Stimulated activated CD4-positive, alpha-beta T cell treated with anti-CD3 and anti-CD28 coated beads, Interleukin-1b, Interleukin-23, amount 100 ng/mL, for 1 hour (primary cell): ENCODE data around the gene TBC1D5.
"Not testable (repeated sequence)": the region's sequence is repeated elsewhere in the genome, so short reads cannot be mapped to it uniquely, and the experiment has no call there.

ENCODE experiments used
- DNase-seq, 2 donors: peaks; one replicate each; pipeline ENCODE4 v3.0.0-alpha.2; 2020; ENCODE audit warnings: low read depth in 2 of 2

Gene TBC1D5, protein sequence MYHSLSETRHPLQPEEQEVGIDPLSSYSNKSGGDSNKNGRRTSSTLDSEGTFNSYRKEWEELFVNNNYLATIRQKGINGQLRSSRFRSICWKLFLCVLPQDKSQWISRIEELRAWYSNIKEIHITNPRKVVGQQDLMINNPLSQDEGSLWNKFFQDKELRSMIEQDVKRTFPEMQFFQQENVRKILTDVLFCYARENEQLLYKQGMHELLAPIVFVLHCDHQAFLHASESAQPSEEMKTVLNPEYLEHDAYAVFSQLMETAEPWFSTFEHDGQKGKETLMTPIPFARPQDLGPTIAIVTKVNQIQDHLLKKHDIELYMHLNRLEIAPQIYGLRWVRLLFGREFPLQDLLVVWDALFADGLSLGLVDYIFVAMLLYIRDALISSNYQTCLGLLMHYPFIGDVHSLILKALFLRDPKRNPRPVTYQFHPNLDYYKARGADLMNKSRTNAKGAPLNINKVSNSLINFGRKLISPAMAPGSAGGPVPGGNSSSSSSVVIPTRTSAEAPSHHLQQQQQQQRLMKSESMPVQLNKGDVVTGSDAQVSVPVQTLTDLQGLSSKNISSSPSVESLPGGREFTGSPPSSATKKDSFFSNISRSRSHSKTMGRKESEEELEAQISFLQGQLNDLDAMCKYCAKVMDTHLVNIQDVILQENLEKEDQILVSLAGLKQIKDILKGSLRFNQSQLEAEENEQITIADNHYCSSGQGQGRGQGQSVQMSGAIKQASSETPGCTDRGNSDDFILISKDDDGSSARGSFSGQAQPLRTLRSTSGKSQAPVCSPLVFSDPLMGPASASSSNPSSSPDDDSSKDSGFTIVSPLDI

DNA sequence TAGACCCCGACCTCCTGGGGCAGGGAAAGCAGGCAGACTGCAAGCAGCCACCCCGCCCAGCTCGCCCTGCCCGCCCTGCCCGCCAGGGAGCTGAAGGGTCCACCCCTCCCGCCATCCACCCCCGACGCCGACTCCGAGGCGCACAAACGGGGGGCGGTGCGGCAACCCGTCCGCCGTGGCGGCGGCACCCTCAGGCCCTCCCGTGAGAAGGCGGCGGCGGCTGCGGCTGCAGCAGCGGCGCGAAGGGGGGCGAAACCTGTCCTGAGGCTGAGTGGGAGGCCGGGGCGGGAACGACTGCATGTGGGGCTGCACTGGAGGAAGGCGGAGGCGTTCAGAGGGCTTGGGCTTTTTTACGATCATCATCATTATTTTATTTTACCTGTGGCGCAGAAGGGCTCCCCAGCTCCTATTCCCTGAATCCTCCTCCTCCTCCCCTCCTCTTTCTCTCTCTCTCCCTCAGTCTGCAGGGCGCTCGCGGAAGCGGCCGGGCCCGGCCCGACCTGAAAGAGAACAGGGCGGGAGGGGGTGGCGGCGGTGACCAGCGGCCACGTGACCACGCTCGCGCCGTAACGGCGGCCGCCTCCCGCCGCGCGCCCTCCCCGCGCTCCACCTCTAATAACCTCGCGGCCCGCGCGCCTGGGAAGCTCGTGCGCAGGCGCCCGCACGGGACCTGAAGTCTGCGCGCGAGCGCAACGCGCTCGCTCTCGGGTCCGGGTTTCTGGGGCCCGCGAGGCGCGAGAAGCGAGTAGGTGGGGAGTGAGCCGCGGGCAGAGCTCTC is at the start of gene TBC1D5:
Gene TBC1D5, minus strand, starts transcription at position 530 of the 778 bp plus-strand sequence. CDS start 234,061 bp downstream, outside the sequence.
- peak; percentile 67 to 74 for DNase-seq

DNA sequence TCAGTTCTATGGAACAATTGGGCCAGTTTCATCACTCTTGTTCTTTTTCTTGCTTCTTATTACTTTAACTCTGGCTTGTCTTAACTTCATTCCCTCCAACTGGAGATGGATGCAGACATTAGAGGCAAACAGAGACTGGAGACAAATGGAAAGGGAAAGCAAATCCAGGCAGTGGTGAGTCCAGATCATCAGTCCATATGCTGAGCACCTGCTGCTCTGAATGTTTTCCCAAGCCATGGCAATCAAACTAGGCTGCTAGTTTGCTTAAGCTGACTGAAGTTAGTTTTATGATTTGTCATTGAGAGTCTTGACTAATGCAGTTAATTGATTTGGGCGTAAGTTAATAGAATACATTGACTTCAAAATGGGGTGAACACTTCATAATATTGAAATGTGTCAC is 41.0 kb upstream of the TBC1D5 start:
- no peak for DNase-seq

DNA sequence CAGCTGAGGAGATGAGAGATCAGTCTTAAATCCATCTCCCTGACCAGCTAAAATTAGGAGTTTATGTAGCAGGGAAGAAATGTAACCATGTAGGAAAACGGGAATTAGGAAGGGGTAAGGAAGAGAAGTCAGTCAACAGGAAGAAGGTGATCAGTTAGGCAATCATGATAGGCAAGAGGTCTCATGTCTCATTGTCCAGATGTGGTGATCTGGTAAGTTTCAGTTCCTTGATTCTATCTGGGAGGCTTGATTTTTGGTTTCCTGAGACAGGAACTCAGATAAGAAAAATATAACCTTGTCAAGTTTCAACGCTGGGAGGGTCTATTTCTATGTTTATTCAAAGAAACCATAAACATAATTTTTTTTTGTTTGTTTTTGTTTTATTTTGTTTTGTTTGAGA is 40.3 kb upstream of the TBC1D5 start:
- DNase-seq: no peak

DNA sequence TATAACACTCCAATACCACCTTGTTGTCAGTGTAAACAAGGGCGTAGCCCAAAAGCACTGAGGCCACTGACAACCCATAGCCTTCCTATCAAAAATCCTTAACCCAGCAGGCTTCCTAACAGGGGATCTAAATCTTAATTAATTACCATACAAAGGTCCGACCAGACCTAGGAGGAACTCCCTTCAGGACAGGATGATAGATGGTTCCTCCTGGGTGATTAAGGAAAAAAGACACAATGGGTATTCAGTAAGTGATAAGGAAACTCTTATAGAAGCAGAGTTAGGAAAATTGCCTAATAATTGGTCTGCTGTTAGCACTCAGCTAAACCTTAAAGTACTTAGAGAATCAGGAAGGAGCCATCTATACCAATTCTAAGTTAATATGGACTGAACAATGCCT is 37.9 kb upstream of the TBC1D5 start:
- not testable (repeated sequence) for DNase-seq

DNA sequence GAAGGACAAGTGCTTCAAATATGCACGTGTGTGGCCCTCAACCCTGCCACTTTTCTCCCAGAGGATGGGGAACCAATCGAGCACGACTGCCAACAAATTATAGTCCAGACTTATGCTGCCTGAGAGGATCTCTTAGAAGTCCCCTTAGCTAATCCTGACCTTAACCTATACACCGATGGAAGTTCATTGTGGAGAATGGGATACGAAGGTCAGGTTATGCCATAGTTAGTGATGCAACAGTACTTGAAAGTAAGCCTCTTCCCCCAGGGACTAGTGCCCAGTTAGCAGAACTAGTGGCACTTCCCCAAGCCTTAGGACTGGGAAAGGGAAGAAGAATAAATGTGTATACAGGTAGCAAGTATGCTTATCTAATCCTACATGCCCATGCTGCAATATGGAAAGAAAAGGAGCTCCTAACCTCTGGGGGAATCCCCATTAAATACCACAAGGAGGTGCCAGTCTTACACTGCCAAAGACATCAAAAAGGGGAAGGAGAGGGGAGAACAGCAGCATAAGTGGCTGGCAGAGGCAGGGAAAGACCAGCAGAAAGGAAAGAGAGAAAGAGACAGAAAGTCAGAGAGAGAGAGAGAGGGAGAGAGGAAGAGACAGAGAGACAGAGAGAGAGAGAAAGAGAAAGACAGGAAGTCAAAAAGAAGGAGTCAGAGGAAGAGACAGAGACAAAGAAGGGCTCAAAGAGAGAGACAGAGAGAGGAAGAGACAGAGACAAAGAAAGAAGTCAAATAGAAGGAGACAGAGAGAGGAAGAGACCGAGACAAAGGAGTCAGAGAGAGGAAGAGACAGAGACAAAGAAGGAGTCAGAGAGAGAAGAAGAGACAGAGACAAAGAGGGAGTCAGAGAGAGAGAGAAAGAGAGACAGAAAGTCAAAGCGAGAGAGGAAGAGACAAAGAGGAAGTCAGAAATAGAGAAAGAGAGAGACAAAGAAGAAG is 37.1 kb upstream of the TBC1D5 start:
- not testable (repeated sequence) for DNase-seq

DNA sequence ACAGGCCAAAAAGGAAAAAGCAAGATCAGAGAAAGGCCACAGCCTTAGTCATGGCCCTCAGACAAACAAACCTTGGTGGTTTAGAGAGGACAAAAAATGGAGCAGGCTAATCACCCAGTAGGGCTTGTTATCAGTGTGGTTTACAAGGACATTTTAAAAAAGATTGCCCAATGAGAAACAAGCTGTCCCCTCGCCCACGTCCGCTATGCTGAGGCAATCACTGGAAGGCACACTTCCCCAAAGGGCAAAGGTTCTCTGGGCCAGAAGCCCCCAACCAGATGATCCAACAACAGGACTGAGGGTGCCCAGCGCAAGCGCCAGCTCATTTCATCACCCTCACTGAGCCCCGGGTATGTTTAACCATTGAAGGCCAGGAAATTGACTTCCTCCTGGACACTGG is 34.9 kb upstream of the TBC1D5 start:
- DNase-seq: not testable (repeated sequence)

DNA sequence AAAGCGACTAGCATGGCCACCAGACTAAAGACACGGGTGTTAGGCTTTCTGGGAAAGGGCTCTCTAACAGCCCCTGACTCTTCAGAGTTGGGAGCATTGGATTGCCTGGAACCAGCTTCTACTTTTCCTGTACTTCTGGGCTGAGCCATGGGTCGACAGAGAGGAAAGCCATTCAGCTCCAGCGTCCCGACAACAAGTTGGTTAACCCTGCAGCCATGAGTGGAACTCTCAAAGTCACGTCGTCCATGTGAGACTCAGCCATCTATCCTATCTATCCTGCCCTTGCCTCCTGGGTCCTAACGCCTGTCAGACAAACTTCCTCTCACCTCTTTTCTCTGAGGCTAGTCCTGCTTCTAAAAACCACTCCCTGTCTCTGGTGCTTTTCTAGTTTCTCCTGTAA is 32.6 kb upstream of the TBC1D5 start:
- DNase-seq: no peak

DNA sequence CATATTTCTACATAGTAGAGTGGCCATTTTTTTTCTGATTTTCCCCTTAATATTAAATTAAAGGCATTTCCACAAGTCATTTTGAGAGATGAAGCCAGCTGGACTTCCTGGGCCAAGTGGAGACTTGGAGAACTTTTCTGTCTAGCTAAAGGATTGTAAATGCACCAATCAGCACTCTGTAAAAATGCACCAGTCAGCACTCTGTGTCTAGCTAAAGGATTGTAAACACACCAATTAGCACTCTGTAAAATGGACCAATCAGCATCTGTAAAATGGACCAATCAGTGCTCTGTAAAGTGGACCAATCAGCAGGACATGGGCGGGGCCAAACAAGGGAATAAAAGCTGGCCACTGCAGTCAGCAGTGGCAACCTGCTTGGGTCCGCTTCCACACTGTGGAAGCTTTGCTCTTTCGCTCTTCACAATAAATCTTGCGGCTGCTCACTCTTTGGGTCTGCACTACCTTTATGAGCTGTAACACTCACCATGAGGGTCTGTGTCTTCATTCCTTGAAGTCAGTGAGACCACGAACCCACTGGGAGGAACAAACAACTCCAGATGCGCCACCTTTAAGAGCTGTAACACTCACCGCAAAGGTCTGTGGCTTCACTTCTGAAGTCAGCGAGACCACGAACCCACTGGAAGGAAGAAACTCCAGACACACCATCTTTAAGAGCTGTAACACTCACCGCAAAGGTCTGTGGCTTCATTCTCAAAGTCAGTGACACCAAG is 31.9 kb upstream of the TBC1D5 start:
- DNase-seq: not testable (repeated sequence)

DNA sequence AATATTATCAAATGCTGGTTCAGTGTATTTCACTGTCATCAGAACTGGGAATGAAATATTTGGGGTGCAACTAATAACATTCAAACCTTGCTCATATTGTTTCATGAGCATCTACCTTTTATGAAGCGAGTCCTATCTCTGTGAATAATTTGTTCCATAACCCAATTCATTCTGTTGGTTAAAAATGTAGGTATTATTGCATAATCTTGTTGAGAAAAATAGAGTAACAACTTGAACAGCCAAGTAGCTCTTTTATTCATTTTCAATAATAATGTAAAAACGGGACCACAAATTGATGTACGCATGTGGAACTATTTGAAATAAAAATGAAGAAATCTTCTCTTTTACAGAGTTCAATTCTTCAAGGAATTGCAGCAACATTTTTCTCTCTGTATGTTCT is 30.1 kb upstream of the TBC1D5 start:
- no peak for DNase-seq

DNA sequence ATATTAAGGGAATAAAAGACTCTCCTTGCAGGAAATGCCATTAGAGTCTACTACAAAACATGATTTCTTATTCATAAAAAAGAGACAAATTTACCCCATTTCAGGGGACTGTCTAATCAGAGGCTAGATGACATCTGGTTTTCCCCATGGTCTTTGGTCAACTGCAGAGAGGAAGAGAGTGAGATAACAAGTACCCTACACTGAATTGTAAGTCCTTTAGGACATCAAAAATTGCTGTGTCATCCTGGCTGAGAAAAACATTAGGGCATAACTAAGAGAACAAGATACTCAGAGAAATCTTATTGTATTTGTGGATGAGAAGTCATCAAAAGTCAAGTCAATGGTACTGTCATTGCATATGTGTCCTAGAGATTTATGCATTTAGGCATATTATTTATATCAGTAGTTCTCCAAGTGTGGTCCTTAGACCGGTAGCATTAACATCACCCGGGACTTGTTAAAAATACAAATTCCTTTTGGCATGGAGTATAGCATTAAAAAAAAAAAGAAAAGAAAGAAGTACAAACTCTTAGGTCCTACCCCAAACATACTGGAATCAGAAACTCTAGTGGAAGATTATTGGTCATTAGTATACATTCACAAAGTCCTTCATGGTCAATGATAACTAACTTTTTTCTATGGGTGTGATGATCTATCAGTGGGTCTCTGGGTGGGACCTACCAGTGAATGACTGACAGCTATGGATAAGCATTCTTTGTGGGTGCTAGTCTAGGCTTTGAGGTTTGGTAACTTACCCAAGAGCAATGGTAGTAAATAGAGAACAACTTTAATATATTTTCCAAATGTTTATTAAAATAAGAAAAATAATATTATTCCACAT is 29.0 kb upstream of the TBC1D5 start:
- DNase-seq: no peak

DNA sequence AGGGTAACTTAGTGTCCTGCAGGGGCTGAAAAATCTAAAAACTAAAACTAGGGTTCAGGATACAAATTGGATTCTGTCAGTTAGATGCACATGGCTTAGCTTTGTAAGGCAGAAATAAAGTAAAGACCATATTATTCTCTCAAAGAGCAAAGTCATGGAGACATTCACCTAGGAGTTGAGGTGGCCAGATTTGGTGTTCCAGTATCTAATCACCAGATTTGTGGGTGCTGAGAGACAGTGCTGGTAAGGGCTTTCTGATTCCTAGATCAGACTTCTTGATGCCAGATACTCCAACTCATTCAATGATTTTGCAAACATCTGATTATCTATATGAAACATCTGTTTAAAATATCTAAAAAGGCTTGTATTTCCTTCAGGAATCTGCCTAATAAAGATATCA is 28.3 kb upstream of the TBC1D5 start:
- no peak for DNase-seq

DNA sequence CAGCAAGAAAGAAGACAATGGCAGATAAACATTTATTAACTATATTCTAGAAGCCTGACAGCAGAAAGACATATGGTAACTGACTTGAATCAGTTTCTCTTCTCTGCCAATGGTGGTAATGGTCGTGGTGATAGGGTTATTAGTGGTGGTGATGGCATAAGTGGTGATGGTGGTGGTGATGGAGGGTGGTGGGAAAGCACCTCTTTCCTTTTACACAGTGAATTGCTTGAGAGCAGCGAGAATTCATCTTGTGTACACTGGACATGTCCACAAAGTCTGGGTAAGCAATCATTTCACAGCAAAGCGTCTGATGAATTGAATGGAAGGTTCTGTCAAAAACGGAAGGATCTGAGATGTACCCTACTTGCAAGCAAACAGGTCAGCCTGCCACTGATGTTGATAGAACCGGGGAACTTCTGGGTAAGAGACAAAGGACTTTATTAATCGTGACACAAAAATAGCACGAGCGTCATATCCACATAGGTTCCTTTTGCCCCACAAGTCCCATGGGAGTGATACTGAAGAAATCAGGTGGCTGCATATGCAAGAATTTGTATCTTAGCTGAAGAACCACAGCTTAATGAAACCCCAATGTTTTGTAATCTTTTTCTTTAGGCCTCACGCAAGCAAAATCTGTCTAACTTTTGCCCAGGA is 23.5 kb upstream of the TBC1D5 start:
- no peak for DNase-seq

DNA sequence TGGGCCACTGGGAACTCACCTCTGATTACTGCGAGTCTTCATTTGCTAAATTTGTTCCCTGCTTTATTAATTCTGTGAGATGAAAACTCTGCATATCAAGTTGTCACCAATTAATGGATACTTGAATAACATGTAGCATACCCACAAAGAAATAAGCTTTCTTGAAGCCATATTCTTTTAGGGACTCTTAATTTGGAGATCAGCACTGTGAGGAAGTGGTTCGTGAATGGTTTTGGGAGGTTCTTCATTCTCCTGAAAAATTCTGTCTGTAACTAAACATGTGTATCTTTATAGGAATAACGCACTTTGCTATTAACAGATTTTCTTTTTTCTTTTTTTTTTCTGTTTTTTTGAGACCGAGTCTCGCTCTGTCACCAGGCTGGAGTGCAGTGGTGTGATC is 19.1 kb upstream of the TBC1D5 start:
- no peak for DNase-seq

DNA sequence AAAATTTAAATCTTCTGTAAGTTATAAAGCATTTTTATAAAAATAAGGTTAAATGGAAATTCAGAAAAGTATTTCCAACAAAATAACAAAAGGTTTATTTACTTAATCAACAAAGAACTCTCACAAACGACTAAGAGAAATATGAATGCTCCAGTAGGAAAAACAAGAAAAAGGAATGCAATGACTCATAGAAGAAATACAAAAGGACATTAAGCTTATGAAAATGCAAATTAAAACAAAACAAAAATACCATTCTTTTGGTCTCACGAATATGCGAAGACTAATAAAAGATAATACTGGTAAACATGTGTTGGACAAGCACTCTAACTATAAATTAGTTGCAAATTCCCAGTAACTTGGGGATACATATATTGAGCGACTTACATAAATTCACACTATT is 17.5 kb upstream of the TBC1D5 start:
- DNase-seq: no peak

DNA sequence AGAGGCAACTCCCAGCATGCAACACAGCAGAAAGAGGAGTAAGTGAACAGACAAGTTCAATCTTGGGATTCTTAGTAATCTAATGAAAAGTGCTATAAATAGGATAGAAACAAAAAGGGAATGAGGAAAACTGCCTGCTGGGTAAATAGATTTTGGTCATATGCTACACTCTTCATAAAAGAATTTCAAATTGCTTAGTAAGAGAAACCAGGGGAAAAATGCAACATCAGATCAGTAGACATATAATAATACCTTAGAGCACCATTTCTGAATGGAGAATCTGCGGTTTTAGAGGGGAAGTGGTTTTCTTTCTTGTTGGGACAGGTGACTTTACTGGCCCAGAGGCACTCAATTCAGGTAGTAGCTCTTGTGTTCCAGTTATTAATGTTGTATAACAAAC is 13.4 kb upstream of the TBC1D5 start:
- DNase-seq: no peak

DNA sequence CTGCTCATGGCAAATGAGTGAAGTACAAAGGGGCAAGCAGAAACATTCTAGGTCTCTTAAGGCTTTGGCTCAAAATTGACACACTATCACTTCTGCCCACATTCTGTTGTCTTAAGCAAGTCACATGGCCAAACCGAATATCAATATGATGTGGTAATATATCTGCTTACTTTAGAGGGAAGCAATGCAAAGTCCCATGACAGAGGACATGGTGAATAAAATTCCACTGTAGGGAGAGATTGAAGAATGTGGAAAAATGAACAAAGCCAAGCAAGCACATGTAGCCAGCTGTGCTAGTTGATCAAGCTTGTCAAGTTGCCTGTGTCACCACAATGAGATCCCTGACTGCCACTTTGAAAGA is 11.2 kb upstream of the TBC1D5 start:
- no peak for DNase-seq

DNA sequence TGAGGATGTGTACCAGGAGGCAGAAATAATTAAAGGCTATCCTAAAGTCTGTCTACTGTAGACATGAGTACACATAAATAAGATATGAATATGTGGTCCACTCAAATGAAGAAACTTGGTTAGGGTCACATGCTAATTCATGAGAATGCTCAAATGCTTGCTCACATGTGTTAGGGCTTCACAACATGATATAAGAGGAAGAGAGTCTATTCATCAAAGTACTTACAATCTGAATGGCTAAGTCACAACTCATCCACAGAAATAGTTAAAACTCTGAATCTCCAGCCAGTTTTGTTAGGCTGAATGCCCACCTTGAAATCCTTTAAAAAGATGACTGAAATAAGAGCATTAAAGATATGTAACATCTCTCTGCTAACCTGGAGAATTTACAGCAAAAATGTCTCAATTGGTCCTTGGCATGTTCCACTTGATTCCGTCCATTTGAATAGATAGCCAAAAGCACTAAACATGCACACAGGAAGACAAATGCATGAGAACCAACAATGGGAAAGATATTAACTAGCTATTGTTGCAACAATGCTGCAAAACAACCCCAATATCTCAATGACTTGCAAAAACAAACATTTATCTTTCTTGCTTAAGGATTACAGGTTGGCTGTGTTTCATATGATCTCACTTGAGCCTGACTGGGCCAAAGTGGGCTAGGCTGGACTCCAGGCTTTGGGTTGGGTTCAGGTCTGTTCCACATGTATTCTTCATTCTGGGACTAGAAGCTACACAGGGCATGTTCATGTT is 10.6 kb upstream of the TBC1D5 start:
- no peak for DNase-seq

DNA sequence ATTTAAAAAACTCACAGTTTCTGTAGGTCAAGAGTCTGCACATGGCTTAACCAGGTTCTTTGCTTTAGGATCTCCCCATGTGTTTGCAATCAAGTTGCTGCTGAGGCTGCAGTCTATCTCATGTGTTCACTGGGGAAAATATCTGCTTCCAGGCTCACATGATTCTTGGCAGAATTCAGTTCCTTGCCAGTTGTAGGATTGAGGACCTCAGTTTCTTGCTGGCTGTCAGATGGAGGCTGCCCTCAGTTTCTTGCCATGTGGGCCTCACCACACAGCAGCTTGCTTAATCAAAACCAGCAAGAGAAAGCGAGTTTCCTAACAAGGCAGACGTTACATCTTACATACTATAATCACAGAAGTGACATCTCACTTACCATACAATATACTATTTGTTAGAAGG is 10.0 kb upstream of the TBC1D5 start:
- DNase-seq: no peak
